Measurements from ENCODE around the gene CCDC112. TPM values are rescaled to one million over a fixed set of nuclear protein-coding genes. Genes with fewer than 3 reads are reported as not detected.

The CCDC112 gene
- total RNA-seq, 1 experiment from 2014 or later = 13.0 TPM

DNA sequence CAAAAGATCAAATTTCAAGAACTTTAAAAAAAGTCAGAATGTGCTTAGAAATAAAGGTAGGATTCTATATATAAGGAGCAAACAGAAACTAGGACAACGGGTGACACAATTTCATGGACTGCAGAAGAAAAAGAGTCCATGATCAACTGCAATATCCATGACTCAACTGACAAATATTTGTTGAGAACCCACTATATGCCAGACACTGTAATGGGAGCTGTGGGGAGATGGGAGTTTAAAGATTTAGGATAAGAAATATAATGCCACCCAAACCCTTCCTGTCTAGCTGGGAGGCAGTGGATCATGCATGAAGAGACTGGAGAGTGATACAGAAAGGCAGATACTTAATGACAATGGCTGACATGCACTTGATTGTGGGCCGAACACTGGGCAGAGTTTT is 27.6 kb upstream of the CCDC112 start:
- peaks cover 0 to 9% (median 0%) of the 10 kb centered on the region in 3 experiments; a peak in 3 of 7 replicates for H3K36me3 Mint-ChIP-seq (ENCODE audit: insufficient read depth in 1 of 3, low read depth in 3 of 3)
- Histone ChIP-seq H3K23me2 (ENCODE audit: insufficient read length, low read depth, low read length, poor library complexity, severe bottlenecking) (no peaks in the 10 kb centered on the region), H3K79me1 (ENCODE audit: insufficient read depth, low read depth, low read length, poor library complexity, severe bottlenecking) (no peaks in the 10 kb centered on the region), H2BK12ac (ENCODE audit: insufficient read length, low read depth, low read length) (no peak overlapping the region), H3K23ac (ENCODE audit: insufficient read length, low read depth, low read length) (no peak overlapping the region), H3K4me2 (ENCODE audit: insufficient read depth, insufficient read length, low read length) (no peak overlapping the region), H3K18ac (ENCODE audit: insufficient read length, low read depth, low read length) (no peak overlapping the region), H2BK15ac (ENCODE audit: low read depth, low read length) (no peak overlapping the region), H3K9me3 (ENCODE audit: control insufficient read depth, low read depth, low read length) (no peaks in the 10 kb centered on the region), H3K4ac (ENCODE audit: low read depth, low read length) (no peak overlapping the region), H3K4me1 (ENCODE audit: insufficient read depth, low read length) (peaks cover 7% of the 10 kb centered on the region; the same call in 1 of the 2 replicates), H3T11ph (ENCODE audit: low read length) (no peak overlapping the region), H3K79me2 (ENCODE audit: insufficient read depth, low read length) (no peaks in the 10 kb centered on the region), H3K56ac (ENCODE audit: insufficient read length, low read depth, low read length) (no peak overlapping the region), H3K27ac (ENCODE audit: insufficient read length, low read depth, low read length) (no peak overlapping the region), H4K8ac (replicated peaks; ENCODE audit: insufficient read length, low read depth, low read length) (no peak overlapping the region), H2AK5ac (ENCODE audit: insufficient read length, low read length) (no peak overlapping the region), H3K14ac (ENCODE audit: insufficient read depth, low read length) (no peak overlapping the region), H4K5ac (ENCODE audit: insufficient read length, low read depth, low read length) (no peak overlapping the region), H2AFZ (ENCODE audit: low read length) (no peak overlapping the region), H4K91ac (ENCODE audit: insufficient read length, low read depth, low read length) (no peak overlapping the region), H3K9ac (ENCODE audit: extremely low read depth, insufficient read length, low read length) (no peak overlapping the region), H2BK20ac (ENCODE audit: low read depth, low read length, poor library complexity, severe bottlenecking) (no peak overlapping the region), H2BK5ac (ENCODE audit: insufficient read length, low read length) (no peak overlapping the region), H2BK120ac (ENCODE audit: low read depth, low read length, poor library complexity, severe bottlenecking) (no peak overlapping the region), H4K20me1 (ENCODE audit: control insufficient read depth, insufficient read depth, insufficient read length) (no peaks in the 10 kb centered on the region), H3K27me3 (ENCODE audit: insufficient read depth, low read length) (no peaks in the 10 kb centered on the region)
- H3K27me3 Mint-ChIP-seq (ENCODE audit: low read depth) = no peaks in the 10 kb centered on the region; the same call in none of the 2 replicates
- DNase-seq = no peak
- H3K4me1 Mint-ChIP-seq = peaks cover 14 to 24% of the 10 kb centered on the region in 2 experiments
- peaks cover 8 to 9% of the 10 kb centered on the region in 2 experiments; a peak in 4 of 5 replicates for H3K9me3 Mint-ChIP-seq
- H3K4me3 Mint-ChIP-seq = no peak overlapping the region
- no peak overlapping the region for H3K27ac Mint-ChIP-seq
- TF ChIP-seq, protein P1, sequence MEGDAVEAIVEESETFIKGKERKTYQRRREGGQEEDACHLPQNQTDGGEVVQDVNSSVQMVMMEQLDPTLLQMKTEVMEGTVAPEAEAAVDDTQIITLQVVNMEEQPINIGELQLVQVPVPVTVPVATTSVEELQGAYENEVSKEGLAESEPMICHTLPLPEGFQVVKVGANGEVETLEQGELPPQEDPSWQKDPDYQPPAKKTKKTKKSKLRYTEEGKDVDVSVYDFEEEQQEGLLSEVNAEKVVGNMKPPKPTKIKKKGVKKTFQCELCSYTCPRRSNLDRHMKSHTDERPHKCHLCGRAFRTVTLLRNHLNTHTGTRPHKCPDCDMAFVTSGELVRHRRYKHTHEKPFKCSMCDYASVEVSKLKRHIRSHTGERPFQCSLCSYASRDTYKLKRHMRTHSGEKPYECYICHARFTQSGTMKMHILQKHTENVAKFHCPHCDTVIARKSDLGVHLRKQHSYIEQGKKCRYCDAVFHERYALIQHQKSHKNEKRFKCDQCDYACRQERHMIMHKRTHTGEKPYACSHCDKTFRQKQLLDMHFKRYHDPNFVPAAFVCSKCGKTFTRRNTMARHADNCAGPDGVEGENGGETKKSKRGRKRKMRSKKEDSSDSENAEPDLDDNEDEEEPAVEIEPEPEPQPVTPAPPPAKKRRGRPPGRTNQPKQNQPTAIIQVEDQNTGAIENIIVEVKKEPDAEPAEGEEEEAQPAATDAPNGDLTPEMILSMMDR (conservative IDR thresholded peaks at IDR 0.05) = no peak
- no CpG with 5 or more reads among the region's 2 CpGs for WGBS (ENCODE audit: extremely low coverage, insufficient read length, low lambda C conversion rate)

All from H9 (cell line).